ENCODE data around the gene HEATR1.
"Not testable (repeated sequence)": the region's sequence is repeated elsewhere in the genome, so short reads cannot be mapped to it uniquely, and the experiment has no call there.

HEATR1 gene

DNA sequence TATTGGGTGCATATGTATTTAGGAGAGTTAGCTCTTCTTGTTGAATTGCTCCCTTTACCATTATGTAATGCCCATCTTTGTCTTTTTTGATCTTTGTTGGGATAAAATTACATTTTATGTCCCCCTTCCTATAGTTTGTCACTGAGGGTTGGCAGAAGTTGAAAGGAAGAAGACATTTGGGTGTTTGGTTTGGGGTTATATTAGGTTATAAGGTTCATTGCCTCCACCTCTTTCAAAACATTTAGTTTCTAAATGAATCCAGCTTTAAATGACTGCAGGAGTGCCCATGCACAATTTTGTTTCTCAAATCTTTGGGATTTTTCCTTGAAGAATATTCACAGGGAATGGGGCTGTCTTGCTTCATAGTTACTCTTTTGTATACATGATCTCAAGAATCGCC lies 95.1 kb downstream of the HEATR1 start:
- no peak for DNase-seq (ENCODE audit: low read depth)

DNA sequence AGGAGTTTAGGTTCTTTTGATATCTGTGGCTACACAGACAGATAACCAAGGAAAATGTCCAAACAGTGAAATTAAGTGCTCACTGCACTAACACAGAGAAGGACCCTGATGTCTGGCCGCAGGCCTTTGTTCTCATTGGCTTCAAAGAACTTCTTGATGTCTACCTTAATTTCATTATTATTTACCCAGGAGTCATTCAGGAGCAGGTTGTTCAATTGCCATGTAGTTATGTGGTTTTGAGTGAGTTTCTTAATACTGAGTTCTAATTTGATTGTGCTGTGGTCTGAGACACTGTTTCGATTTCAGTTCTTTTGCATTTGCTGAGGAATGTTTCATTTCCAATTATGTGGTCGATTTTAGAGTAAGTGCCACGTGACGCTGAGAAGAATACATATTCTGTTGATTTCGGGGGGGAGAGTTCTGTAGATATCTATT lies 95.7 kb downstream of the HEATR1 start:
- DNase-seq (ENCODE audit: low read depth): no peak

DNA sequence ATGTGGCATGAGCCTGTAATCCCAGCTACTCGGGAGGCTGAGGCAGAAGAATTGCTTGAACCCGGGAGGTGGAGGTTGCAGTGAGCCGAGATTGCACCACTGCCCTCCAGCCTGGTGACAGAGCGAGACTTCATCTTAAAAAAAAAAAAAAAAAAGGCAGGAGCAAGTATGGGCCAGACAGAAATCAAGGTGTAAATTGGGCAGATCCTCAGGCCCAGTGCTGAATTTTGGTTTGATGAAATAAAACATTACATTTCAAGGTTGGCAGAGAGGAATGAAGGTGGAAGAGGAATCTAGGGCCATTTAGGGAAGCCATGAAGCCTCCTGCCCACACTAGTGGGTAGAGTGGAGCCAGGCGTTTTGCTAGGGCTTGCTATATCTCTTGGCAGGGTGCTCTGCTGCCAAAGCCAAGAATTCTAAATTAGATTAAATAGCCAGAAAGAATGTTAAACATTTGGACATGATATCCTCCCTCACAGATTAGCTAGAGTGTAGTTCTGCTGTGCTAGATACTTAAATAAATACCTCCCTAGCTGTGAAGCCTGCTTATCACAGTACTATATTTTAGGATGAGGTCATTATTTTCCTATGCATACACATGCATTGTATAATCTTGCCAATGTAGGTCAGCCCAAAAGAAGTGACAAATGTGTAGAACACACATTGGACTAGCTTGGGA lies 97.2 kb downstream of the HEATR1 start:
- no peak for DNase-seq (ENCODE audit: low read depth)

DNA sequence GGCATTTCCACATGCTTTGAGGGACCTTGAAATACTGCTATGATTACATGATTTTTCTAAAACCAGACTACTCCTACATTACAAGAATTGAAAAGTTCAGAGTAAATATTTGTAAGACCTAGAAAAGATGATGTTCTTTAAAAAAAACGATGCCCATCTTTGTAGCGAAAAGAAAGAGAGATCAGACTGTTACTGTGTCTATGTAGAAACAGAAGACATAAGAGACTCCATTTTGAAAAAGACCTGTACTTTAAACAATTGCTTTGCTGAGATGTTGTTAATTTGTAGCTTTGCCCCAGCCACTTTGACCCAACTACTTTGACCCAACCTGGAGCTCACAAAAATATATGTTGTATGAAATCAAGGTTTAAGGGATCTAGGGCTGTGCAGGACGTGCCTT lies 100.0 kb downstream of the HEATR1 start:
- DNase-seq (ENCODE audit: low read depth): not testable (repeated sequence)

DNA sequence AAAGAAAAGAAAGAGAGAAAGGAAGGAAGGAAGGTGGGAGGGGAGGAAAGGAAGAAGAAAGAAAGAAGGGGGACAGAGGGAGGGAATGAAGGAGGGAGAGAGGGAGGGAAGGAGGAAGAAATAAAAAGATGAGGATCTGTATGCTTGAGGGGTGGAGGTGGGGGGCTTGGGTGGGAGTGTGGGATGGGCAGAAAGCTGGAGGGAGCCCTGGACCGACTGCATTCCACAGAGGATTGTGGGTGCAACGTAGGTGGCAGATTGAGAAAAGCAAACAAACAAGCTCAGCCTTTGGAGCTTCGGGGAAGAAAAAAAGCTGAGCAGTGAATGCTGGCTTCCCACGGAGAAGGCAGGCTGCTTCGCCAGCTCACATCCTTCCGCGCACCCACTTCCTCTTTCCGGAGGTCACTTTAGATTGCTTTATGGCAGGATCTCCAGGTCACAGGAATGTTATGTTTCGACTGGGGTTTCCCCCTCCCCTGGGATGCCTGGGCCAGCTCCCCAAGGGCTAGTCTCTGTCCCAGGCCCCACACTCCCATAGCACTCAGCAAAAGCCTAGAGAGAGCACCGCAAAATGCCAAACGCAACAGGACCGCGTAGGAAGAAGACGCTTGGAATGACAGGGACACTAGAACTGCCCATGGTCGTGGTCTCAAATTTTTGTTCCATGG lies 101.2 kb downstream of the HEATR1 start:
- DNase-seq (ENCODE audit: low read depth): no peak

DNA sequence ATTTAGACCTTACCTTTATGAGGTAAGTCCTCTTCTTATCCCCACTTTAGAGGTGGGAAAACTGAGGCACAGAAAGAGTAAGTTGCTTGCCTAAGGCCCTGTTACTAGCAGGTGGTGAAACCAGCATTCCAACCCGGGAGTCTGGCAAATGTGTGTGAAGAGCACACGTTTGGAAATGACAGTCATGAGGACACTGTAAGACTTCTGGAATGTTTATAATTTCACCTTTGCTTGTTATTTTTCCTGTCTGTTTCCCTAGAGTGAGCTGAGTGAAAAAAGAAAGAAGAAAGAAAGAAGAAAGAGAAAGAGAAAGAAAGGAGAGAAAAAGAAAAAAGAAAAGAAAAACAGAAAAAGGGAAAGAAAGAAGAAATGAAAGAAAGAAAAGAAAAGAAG lies 101.7 kb downstream of the HEATR1 start:
- no peak for DNase-seq (ENCODE audit: low read depth)

DNA sequence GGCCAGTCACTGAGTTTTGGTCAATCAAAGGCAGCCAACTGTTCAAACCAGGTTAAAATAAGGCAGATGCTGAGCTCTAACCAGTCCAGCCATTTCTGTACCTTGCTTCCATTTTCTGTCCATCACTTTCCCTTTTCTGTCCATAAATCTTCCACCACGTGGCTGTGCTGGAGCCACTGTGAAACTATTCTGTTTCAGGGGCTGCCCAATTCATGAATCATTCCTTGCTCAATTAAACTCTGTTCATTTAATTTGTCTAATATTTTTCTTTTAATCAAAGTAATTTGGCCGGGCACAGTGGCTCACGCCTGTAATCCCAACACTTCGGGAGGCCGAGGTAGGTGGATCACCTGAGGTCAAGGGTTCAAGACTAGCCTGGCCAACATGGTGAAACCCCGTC lies 103.2 kb downstream of the HEATR1 start:
- no peak for DNase-seq (ENCODE audit: low read depth)
